Hepatocyte (in vitro differentiated cells): ENCODE data around the gene RXRA.

Source experiments
- CTCF ChIP-seq: fragments of 200-600 bp; sonication (generic); IDR thresholded peaks from 2 replicates; pipeline ENCODE4 v1.5.1; 2016; ENCODE audit warnings: antibody characterized with exemption, mild to moderate bottlenecking; ENCODE audit not compliant: poor library complexity
- EZH2 ChIP-seq: fragments of 200-600 bp; sonication (generic); IDR thresholded peaks from 2 replicates; pipeline ENCODE4 v1.6.1; 2016; ENCODE audit warnings: antibody characterized with exemption, mild to moderate bottlenecking, borderline replicate concordance
- EZH2phosphoT487 ChIP-seq: fragments of 200-600 bp; sonication (generic); IDR thresholded peaks from one replicate; pipeline ENCODE4 v1.6.1; 2018; ENCODE audit warnings: antibody characterized with exemption, mild to moderate bottlenecking, low read depth, moderate library complexity; ENCODE audit not compliant: unreplicated experiment, severe bottlenecking

- no peak for TF ChIP-seq CTCF
- no peak for TF ChIP-seq EZH2phosphoT487
- no peak for TF ChIP-seq EZH2
These were observed 34.0 kb downstream of the RXRA start for GRCh38 chr9:134360180-134360759.
